ENCODE measurements around the gene NTN4.

Gene NTN4

GRCh38 chr12:95651681-95652080 lies 138.9 kb downstream of the NTN4 start:
- DNase-seq, result no peak

GRCh38 chr12:95648990-95649791 lies 141.4 kb downstream of the NTN4 start:
- no peak for DNase-seq

- DNase-seq, result no peak
Measured at GRCh38 chr12:95646781-95647190, 143.8 kb downstream of the NTN4 start.

DNA sequence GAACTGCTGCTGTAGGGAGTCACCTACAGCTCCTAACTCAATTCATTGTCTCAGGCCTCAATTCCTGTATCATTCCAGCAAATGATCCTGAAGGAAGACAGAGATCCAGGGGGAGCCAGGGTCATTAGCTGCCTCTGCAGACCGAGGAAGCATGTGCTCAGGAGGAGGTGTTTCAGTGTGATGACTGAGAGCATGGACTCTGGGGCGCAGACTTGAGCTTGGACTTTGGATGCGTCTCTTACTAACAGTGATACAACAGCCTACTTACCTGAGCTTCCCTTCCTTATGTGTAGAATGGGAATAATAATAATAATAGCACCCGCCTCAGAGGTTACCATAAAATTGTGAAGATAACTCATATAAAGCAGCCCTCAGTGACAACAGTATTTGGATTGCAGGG lies 147.3 kb downstream of the NTN4 start:
- no peak for DNase-seq

DNA sequence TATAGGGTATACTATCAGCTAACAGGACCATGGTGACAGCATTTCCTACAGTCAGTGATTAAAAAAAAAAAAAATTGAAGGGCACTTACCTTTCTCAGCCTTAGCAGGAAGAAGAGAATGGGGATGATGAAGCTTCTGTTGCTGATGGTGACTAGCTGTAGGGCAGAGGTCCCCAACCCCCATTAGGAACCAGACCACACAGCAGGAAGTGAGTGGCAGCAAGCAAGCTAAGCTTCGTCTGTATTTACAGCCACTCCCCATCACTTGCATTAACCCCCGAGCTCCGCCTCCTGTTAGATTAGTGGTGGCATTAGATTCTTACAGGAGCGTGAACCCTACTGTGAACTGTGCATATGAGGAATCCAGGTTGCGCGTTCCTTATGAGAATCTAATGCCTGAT lies 148.0 kb downstream of the NTN4 start:
- DNase-seq, result no peak

- no peak for DNase-seq
Measured at GRCh38 chr12:95641299-95641952, 149.1 kb downstream of the NTN4 start.

GRCh38 chr12:95640516-95640915 lies 150.0 kb downstream of the NTN4 start:
- DNase-seq, result no peak

- DNase-seq, result no peak
Measured at GRCh38 chr12:95637471-95638155, 153.0 kb downstream of the NTN4 start.

DNA sequence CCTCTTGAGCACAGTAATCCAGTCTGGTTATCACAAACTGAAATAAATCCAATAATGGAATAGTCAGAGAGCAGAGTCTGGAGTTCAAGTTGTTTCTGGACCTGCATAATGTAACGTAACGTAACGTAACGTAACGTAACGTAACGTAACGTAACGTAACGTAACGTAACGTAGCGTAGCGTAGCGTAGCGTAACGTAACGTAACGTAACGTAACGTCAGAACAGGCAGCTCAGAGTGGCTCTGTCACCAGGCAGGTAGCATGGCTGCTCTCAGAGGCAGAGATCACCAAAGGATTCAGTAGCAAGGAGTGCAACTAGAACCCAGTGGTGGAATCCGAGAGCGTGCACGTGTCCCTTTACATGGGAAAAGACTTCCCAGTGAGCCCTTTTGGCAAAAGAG lies 153.6 kb downstream of the NTN4 start:
- no peak for DNase-seq

DNA sequence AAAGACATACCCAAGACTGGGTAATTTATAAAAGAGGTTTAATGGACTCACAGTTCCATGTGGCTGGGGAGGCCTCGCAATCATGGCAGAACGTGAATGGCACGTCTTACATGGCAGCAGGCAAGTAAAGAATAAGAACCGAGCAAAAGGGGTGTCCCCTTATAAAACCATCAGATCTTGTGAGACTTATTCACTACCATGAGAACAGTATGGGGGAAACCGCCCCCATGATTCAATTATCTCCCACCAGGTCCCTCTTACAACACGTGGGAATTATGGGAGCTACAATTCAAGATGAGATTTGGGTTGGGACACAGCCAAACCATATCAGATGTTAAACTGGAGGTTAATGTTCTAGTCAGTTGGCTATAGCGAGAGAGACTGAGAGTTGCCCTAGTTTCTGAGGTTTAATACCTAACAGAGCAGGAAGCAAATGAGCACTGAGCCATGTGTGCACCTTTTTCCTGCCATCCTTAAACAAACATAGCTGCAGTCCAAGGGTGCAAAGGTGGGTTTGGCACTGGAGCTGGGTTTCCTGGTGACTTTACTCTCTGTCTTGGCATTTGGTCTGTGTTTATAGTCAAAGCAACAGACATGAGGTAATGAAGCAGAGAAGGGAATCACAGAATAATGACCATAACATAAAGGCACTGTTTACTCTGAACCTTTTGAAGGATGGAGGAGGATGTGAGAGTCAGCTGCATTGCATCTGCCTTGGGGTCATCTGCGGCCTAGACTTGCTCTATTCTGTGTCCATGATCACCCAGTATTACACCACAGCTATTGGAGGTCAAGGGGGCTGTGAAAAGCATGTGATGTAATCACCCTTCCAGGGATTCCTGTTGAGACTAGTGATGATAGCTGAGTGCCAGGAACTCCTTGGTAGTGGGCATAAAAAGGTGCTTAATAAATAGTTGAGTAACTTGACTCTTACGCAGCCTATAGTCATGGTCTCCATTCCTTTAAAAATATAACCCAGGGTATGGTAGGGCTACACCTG lies 155.6 kb downstream of the NTN4 start:
- DNase-seq, result no peak

- DNase-seq, result no peak
Measured at GRCh38 chr12:95633732-95634465, 156.7 kb downstream of the NTN4 start.

DNA sequence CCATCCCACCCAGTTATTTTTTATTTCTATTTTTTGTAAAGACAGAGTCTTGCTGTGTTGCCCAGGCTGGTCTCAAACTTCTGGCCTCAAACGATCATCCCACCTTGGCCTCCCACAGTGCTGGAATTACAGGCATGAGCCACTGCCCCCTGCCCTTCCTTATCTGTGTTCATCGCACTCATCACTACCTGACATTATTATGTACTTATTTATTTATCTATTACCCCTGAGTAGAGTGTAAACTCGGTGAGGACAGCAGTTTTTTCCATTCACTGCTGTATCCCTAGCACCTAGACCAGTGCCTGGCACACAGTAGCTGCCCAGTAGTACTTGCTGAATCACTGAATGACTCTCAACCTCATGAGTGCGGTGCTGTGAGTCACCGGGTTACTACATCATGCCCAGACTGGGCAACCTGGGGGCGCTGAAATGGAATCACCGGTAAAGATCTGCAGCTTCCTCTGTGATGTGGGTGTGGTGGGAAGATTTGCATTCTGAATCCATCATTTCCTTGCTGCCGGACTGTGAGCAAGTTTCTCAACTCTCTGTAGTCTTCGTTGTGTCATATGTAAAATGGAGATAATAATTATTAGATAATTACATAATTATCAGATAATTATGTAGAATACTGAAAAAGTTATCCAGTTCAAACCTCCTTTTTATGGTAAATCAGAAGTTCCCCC lies 157.4 kb downstream of the NTN4 start:
- no peak for DNase-seq

GRCh38 chr12:95630496-95630895 lies 160.1 kb downstream of the NTN4 start:
- DNase-seq, result no peak

- no peak for DNase-seq
Measured at GRCh38 chr12:95629392-95629791, 161.2 kb downstream of the NTN4 start.

GRCh38 chr12:95626854-95627253 lies 163.7 kb downstream of the NTN4 start:
- no peak for DNase-seq

DNA sequence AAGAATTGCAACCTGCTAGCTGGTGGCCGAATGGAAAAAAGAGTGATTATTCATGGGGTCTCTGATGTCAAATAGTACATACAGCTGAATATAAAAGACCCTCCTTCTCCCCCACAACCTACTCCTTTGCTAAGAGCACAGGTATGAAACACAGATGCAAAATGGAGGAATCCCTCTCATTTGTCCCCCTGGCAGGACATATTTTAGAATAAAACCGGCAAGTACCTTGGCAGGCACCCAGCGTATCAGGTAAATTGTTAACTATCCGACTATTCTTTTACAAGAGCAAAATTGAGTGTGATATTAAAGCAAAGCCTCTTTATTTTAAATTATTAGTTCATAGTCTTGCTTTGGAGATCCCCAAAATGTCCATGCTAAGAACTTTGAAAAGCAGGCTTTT lies 165.6 kb downstream of the NTN4 start:
- no peak for DNase-seq

DNA sequence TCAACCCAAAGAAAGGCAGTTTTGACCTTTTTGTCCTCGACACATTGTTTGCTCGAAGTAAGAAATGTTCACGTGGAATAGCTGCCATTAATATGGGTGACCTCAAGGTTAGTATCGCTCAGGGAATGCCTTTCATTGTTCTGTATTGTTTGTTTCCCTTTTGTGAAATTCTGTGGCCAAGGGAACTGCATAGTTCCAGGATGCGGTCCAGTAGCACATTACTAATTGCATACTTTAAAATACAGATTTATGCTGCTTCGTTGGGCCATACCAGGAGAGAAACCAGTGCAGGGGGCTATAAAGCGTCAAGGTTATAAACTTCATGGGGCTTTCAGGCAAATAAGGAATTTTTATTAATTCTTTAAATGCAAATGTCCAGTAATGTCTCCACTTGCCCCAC lies 166.0 kb downstream of the NTN4 start:
- DNase-seq, result no peak

DNA sequence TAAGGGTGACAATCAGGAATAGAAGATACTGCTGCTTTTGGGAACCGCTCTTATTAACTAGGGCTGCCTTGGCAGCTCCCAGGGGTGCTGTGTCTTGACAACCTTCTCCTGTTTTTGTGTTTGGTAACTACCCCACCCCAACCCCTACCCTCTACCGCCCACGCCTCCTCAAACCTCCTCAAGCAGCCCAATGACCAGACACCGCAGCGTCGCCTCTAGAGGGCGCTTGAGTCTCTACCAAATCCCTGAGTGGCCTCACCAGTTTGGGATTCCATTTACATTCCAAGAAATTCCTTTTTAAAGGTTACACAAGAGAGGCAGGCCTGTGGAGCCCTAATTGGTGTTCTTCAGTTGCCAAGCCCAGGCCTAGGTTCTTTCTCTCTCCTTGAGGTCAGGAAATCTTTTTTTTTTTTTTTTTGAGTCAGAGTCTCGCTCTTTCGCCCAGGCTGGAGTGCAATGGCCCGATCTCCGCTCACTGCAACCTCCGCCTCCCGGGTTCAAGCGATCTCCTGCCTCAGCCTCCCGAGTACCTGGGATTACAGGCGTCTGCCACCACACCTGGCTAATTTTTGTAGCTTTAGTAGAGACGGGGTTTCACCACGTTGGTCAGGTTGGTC lies 166.9 kb downstream of the NTN4 start:
- DNase-seq, result peak; percentile 25

GRCh38 chr12:95622879-95623278 lies 167.7 kb downstream of the NTN4 start:
- DNase-seq, result no peak

- DNase-seq, result no peak
Measured at GRCh38 chr12:95621725-95622124, 168.8 kb downstream of the NTN4 start.

DNA sequence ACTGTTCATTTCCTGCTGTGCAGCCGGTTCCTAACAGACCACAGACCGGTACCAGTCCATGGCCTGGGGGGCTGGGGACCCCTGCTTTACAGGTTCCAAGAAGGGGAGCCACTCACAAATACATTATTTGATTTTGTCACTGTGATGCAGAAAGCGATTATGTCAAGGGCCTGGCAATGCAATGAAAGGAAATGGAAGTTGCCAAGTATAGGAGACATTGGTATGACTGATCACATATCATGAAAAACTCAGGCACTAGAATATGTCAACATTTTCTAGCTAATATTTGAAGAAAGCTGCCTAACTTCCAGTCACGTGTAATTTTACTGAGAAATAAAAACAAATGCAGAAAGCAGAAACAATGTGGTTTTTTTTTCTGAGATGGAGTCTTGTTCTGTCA lies 170.4 kb downstream of the NTN4 start:
- DNase-seq, result no peak

Data from CD4-positive, alpha-beta T cell treated with Interleukin-4 for 4 hours (primary cell).